Neutrophil (primary cell): ENCODE data around the gene OR6B1.
"Not testable (repeated sequence)": the region's sequence is repeated elsewhere in the genome, so short reads cannot be mapped to it uniquely, and the experiment has no call there.

ENCODE experiments used
- H3K27ac ChIP-seq: fragments of 200-600 bp; sonication (generic); 2 replicates; pipeline ENCODE4 v1.5.1; 2016; ENCODE audit warnings: mild to moderate bottlenecking, moderate library complexity
- H3K27me3 ChIP-seq: fragments of 200-600 bp; sonication (generic); 2 replicates; pipeline ENCODE4 v1.6.0; 2016; ENCODE audit warnings: mild to moderate bottlenecking
- H3K36me3 ChIP-seq: fragments of 200-600 bp; sonication (generic); 2 replicates; pipeline ENCODE4 v1.5.1; 2017
- H3K4me1 ChIP-seq, 2 experiments: fragments of 200-600 bp in 1 of 2; sonication (generic) in 1 of 2; 1 replicate in 1 of 2; 2 replicates in 1 of 2; pipeline versions ENCODE4 v1.5.1 to v1.6.1; 2013 to 2016; ENCODE audit warnings: low read depth in 1 of 2, low read length in 1 of 2, mild to moderate bottlenecking in 1 of 2, moderate library complexity in 1 of 2; ENCODE audit not compliant: control insufficient read depth in 1 of 2, insufficient read depth in 1 of 2
- H3K4me3 ChIP-seq, 2 experiments: fragments of 200-600 bp in 1 of 2; sonication (generic) in 1 of 2; 1 replicate in 1 of 2; 2 replicates in 1 of 2; pipeline ENCODE4 v1.5.1; 2013 to 2016; ENCODE audit warnings: low read depth in 1 of 2, low read length in 1 of 2, mild to moderate bottlenecking in 1 of 2, moderate library complexity in 1 of 2
- H3K9me3 ChIP-seq: fragments of 200-600 bp; sonication (generic); 2 replicates; pipeline ENCODE4 v1.5.1; 2016
- CTCF ChIP-seq: fragments of 200-600 bp; sonication (generic); IDR thresholded peaks from 2 replicates; pipeline ENCODE4 v1.5.1; 2016; ENCODE audit warnings: antibody characterized with exemption

The OR6B1 gene

GRCh38 chr7:144001543-144001942 is 1.4 kb downstream of the OR6B1 start:
- H3K27me3 ChIP-seq = no peaks in the 10 kb centered on the region
- no peak overlapping the region for H3K4me3 ChIP-seq
- no peaks in the 10 kb centered on the region for H3K36me3 ChIP-seq
- H3K27ac ChIP-seq = no peak overlapping the region
- no peaks in the 10 kb centered on the region for H3K4me1 ChIP-seq
- H3K9me3 ChIP-seq = no peaks in the 10 kb centered on the region
- TF ChIP-seq CTCF = no peak

DNA sequence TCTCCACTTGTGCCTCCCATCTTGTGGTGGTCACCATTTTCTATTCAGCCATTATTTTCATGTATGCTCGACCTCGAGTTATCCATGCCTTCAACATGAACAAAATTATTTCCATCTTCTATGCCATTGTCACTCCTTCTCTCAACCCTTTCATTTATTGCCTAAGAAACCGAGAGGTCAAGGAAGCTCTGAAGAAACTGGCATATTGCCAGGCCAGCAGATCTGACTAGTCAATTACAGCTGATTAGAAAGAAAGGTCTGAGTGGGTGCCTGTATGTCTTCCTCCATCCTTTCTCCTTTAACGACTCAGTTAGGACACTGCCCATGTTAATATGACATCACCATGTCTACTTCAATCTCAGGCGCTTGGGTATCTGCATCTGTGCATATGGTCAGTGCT is 4.6 kb downstream of the OR6B1 start:
- no peak overlapping the region for H3K27ac ChIP-seq
- no peaks in the 10 kb centered on the region for H3K9me3 ChIP-seq
- no peak overlapping the region for H3K4me3 ChIP-seq
- no peaks in the 10 kb centered on the region for H3K36me3 ChIP-seq
- no peaks in the 10 kb centered on the region for H3K27me3 ChIP-seq
- TF ChIP-seq CTCF = no peak
- H3K4me1 ChIP-seq = no peaks in the 10 kb centered on the region

- no peak overlapping the region for H3K27ac ChIP-seq
- no peaks in the 10 kb centered on the region for H3K9me3 ChIP-seq
- TF ChIP-seq CTCF = no peak
Measured at GRCh38 chr7:144006029-144006691, 6.0 kb downstream of the OR6B1 start.

DNA sequence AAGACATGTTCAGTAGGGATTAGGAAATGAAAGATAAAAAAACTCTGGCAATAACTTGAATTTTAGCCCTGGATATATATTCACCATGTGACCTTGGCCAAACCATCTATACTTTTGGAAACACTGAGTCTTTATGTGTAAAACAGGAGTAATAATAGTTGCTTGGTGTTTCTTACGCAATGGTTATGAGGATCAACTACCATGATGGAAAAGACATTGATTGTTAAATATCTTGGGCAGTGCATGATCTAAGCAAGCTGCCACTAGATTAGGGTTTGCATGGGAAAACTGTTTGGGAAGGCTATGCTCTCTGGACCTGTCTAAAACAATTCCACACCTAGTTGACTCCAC is 6.5 kb downstream of the OR6B1 start:
- no peaks in the 10 kb centered on the region for H3K36me3 ChIP-seq
- no peaks in the 10 kb centered on the region for H3K9me3 ChIP-seq
- TF ChIP-seq CTCF = no peak
- no peaks in the 10 kb centered on the region for H3K4me1 ChIP-seq
- no peak overlapping the region for H3K27ac ChIP-seq
- no peaks in the 10 kb centered on the region for H3K27me3 ChIP-seq
- no peak overlapping the region for H3K4me3 ChIP-seq

More at GRCh38 chr7:144006029-144006691, 6.0 kb downstream of the OR6B1 start:
- Histone ChIP-seq H3K4me3 (no peak overlapping the region), H3K36me3 (no peaks in the 10 kb centered on the region), H3K27me3 (no peaks in the 10 kb centered on the region), H3K4me1 (no peaks in the 10 kb centered on the region)

DNA sequence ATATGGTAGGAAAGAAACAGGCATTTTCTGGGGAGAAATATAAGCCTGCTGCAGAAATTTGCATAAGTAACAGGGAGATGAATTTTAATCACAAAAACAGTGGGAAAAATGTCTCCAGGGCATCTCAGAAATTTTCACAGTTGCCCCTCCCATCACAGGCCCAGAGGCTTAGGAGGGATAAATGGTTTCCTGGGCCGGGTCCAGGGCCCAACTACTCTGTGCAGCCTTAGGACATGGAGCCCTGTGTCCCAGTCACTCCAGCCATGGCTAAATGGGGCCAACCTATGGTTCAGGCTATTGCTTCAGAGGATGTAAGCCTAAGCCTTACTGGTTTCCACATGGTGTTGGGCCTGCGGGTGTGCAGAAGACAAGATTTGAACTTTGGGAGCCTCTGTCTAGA is 9.2 kb downstream of the OR6B1 start:
- H3K4me1 ChIP-seq = no peaks in the 10 kb centered on the region
- H3K36me3 ChIP-seq = no peaks in the 10 kb centered on the region
- H3K4me3 ChIP-seq = no peak overlapping the region
- H3K27me3 ChIP-seq = no peaks in the 10 kb centered on the region
- H3K9me3 ChIP-seq = no peaks in the 10 kb centered on the region
- TF ChIP-seq CTCF = no peak
- H3K27ac ChIP-seq = no peak overlapping the region

- H3K4me1 ChIP-seq, H3K9me3 ChIP-seq: not testable (repeated sequence)
Measured at GRCh38 chr7:144010061-144010460, 9.9 kb downstream of the OR6B1 start.

GRCh38 chr7:144010821-144011220 is 10.7 kb downstream of the OR6B1 start:
- H3K27ac ChIP-seq, H3K9me3 ChIP-seq, H3K36me3 ChIP-seq, H3K4me3 ChIP-seq, H3K4me1 ChIP-seq, H3K27me3 ChIP-seq: not testable (repeated sequence)

More at GRCh38 chr7:144010061-144010460, 9.9 kb downstream of the OR6B1 start:
- not testable (repeated sequence) for H3K27me3 ChIP-seq, H3K27ac ChIP-seq, H3K36me3 ChIP-seq, H3K4me3 ChIP-seq
